Measurements from ENCODE around the gene DHRS2. TPM values are rescaled to one million over a fixed set of nuclear protein-coding genes. Genes with fewer than 3 reads are reported as not detected.

Gene DHRS2
- total and polyA plus RNA-seq, 2 of the 13 experiments (the other 11 are each of a cell fraction or from before 2014, with no cell fraction given), result 1,621 to 3,021 TPM

- TF ChIP-seq HNF1A (IDR thresholded peaks at IDR 0.05; ENCODE audit: low read depth) (peak; percentile 100), HNF1A (CRISPR knock-in tag; IDR thresholded peaks at IDR 0.05; ENCODE audit: borderline replicate concordance) (peak; percentile 100), JUND (CRISPR knock-in tag; IDR thresholded peaks at IDR 0.05) (no peak), SMC3 (IDR thresholded peaks at IDR 0.05; ENCODE audit: low read length) (peak; percentile 36), RBFOX2 (IDR thresholded peaks at IDR 0.05; ENCODE audit: low read depth, low read length) (peak; percentile 27; the same call in 1 of the 2 replicates), ZNF772 (CRISPR knock-in tag; IDR thresholded peaks at IDR 0.05) (peak; percentile 72; the same call in 1 of the 2 replicates), SP1 (IDR thresholded peaks at IDR 0.05) (no peak), SP1 (CRISPR knock-in tag; IDR thresholded peaks at IDR 0.05) (peak; percentile 51; the same call in 1 of the 2 replicates), ZNF33A (CRISPR knock-in tag; IDR thresholded peaks at IDR 0.05; ENCODE audit: borderline replicate concordance) (no peak), ASH2L (IDR thresholded peaks at IDR 0.05; ENCODE audit: insufficient read length, low read depth, low read length) (peak; percentile 93), GTF2F1 (IDR thresholded peaks at IDR 0.05; ENCODE audit: low read length) (no peak), ZNF362 (CRISPR knock-in tag; IDR thresholded peaks at IDR 0.05; ENCODE audit: borderline replicate concordance) (0 out of 2 replicates have a peak, but pooled peaks have one; percentile 51), ZNF343 (CRISPR knock-in tag; IDR thresholded peaks at IDR 0.05) (0 out of 2 replicates have a peak, but pooled peaks have one; percentile 26), PHF5A (CRISPR knock-in tag; IDR thresholded peaks at IDR 0.05; ENCODE audit: low read depth, unreplicated experiment) (peak; percentile 58), KLF13 (CRISPR knock-in tag; IDR thresholded peaks at IDR 0.05) (no peak), JARID2 (CRISPR knock-in tag; IDR thresholded peaks at IDR 0.05; ENCODE audit: insufficient replicate concordance) (no peak)
- TF ChIP-seq, protein P1, sequence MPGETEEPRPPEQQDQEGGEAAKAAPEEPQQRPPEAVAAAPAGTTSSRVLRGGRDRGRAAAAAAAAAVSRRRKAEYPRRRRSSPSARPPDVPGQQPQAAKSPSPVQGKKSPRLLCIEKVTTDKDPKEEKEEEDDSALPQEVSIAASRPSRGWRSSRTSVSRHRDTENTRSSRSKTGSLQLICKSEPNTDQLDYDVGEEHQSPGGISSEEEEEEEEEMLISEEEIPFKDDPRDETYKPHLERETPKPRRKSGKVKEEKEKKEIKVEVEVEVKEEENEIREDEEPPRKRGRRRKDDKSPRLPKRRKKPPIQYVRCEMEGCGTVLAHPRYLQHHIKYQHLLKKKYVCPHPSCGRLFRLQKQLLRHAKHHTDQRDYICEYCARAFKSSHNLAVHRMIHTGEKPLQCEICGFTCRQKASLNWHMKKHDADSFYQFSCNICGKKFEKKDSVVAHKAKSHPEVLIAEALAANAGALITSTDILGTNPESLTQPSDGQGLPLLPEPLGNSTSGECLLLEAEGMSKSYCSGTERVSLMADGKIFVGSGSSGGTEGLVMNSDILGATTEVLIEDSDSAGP (CRISPR knock-in tag; IDR thresholded peaks at IDR 0.05; ENCODE audit: borderline replicate concordance), result peak; percentile 62
- TF ChIP-seq, protein P2, sequence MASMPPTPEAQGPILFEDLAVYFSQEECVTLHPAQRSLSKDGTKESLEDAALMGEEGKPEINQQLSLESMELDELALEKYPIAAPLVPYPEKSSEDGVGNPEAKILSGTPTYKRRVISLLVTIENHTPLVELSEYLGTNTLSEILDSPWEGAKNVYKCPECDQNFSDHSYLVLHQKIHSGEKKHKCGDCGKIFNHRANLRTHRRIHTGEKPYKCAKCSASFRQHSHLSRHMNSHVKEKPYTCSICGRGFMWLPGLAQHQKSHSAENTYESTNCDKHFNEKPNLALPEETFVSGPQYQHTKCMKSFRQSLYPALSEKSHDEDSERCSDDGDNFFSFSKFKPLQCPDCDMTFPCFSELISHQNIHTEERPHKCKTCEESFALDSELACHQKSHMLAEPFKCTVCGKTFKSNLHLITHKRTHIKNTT (CRISPR knock-in tag; IDR thresholded peaks at IDR 0.05), result no peak
- TF ChIP-seq, protein P3, sequence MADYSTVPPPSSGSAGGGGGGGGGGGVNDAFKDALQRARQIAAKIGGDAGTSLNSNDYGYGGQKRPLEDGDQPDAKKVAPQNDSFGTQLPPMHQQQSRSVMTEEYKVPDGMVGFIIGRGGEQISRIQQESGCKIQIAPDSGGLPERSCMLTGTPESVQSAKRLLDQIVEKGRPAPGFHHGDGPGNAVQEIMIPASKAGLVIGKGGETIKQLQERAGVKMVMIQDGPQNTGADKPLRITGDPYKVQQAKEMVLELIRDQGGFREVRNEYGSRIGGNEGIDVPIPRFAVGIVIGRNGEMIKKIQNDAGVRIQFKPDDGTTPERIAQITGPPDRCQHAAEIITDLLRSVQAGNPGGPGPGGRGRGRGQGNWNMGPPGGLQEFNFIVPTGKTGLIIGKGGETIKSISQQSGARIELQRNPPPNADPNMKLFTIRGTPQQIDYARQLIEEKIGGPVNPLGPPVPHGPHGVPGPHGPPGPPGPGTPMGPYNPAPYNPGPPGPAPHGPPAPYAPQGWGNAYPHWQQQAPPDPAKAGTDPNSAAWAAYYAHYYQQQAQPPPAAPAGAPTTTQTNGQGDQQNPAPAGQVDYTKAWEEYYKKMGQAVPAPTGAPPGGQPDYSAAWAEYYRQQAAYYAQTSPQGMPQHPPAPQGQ (CRISPR knock-in tag; IDR thresholded peaks at IDR 0.05; ENCODE audit: borderline replicate concordance), result no peak; the same call in 1 of the 2 replicates
Observed at GRCh38 chr14:23613242-23614070, 22.7 kb upstream of the DHRS2 start (continued).

Measured in HepG2 (cell line).